GM12878 (cell line): ENCODE measurements around the gene ETNK2. TPM values are rescaled to one million over a fixed set of nuclear protein-coding genes. Genes with fewer than 3 reads are reported as not detected.

Source experiments
- ATAC-seq: fragments of 200-7000 bp; cut with Tn5 transposase; 3 replicates; pipeline ENCODE4 v1.9.1; 2020; ENCODE audit warnings: mild to moderate bottlenecking, moderate library complexity
- BruUV-seq: library from RNA; stranded (reverse); fragments of 400-500 nt; replicated peaks from 2 replicates; lab custom pipeline; 2021; lab: Mats Ljungman, UMichigan
- CTCF ChIA-PET: fragments of 300-600 bp; sonication (Branson Sonifier 250); formaldehyde crosslinking; extraction: SDS; loops from one replicate; lab custom pipeline; 2021; ENCODE audit warnings: inconsistent platforms; lab: Yijun Ruan, JAX
- POLR2A ChIA-PET: fragments of 350-600 bp; formaldehyde crosslinking; extraction: SDS; loops from one replicate; lab custom pipeline; 2021; ENCODE audit warnings: inconsistent platforms; lab: Charles Lee
- RAD21 ChIA-PET: fragments of 300-600 bp; sonication (Branson Sonifier 250); formaldehyde crosslinking; loops from one replicate; lab custom pipeline; 2023; ENCODE audit warnings: antibody characterized with exemption; ENCODE audit not compliant: unreplicated experiment; lab: Charles Lee
- SMC1A ChIA-PET: fragments of 300-600 bp; sonication (Branson Sonifier 250); formaldehyde crosslinking; loops from one replicate; lab custom pipeline; 2023; ENCODE audit not compliant: unreplicated experiment, uncharacterized antibody; lab: Charles Lee
- DNase-seq: peaks from one replicate; pipeline ENCODE4 v3.0.0-alpha.2; 2011; ENCODE audit warnings: low read depth, low spot score
- FAIRE-seq: peaks from 3 replicates; lab custom pipeline; 2011; peaks lifted over from hg19 to GRCh38; lab: Jason Lieb, UNC
- H2AFZ ChIP-seq: 2 replicates; pipeline ENCODE4 v1.6.0; 2011; ENCODE audit warnings: low read depth, low read length, control low read depth; ENCODE audit not compliant: control insufficient read depth
- H3K27ac ChIP-seq: 2 replicates; pipeline ENCODE4 v1.5.1; 2011; ENCODE audit warnings: control low read depth; ENCODE audit not compliant: control insufficient read depth, insufficient read depth
- H3K27me3 ChIP-seq, 2 experiments: replicated peaks in 1 of 2; 2 replicates each; pipeline versions ENCODE4 v1.6.0 to v1.6.1; 2011; ENCODE audit warnings: low read length in 1 of 2; ENCODE audit not compliant: control insufficient read depth in 2 of 2, insufficient read depth in 2 of 2
- H3K36me3 ChIP-seq, 2 experiments: 2 replicates each; pipeline ENCODE4 v1.5.1; 2011; ENCODE audit warnings: low read length in 1 of 2; ENCODE audit not compliant: control insufficient read depth in 2 of 2, insufficient read depth in 2 of 2
- H3K4me1 ChIP-seq: 2 replicates; pipeline ENCODE4 v1.6.1; 2011; ENCODE audit warnings: mild to moderate bottlenecking, low read length, moderate library complexity, mixed read lengths; ENCODE audit not compliant: control insufficient read depth, insufficient read depth
- H3K4me2 ChIP-seq: 2 replicates; pipeline ENCODE4 v1.6.0; 2011; ENCODE audit warnings: control low read depth; ENCODE audit not compliant: control insufficient read depth, insufficient read depth
- H3K4me3 ChIP-seq: fragments of 200-600 bp; sonication (generic); 2 replicates; pipeline ENCODE4 v1.5.1; 2016
- H3K79me2 ChIP-seq: 2 replicates; pipeline ENCODE4 v1.6.0; 2011; ENCODE audit warnings: low read length; ENCODE audit not compliant: control insufficient read depth, insufficient read depth
- H3K9ac ChIP-seq: 2 replicates; pipeline ENCODE4 v1.8.0; 2011; ENCODE audit warnings: low read length, control low read depth, mixed read lengths; ENCODE audit not compliant: control insufficient read depth, insufficient read depth
- H3K9me3 ChIP-seq: replicated peaks from 3 replicates; pipeline ENCODE4 v1.5.1; 2011; ENCODE audit warnings: mild to moderate bottlenecking, low read length; ENCODE audit not compliant: control insufficient read depth, insufficient read depth
- H4K20me1 ChIP-seq: 2 replicates; pipeline ENCODE4 v1.6.0; 2011; ENCODE audit not compliant: control insufficient read depth, insufficient read depth
- CHD4 ChIP-seq: fragments of 200-600 bp; sonication (generic); IDR thresholded peaks from 2 replicates; pipeline ENCODE4 v1.6.1; 2016; ENCODE audit warnings: mild to moderate bottlenecking
- MTA2 ChIP-seq: fragments of 450-650 bp; IDR thresholded peaks from 2 replicates; pipeline ENCODE4 v1.6.1; 2016; ENCODE audit warnings: low read depth, mild to moderate bottlenecking, moderate library complexity
- POLR2AphosphoS5 ChIP-seq: IDR thresholded peaks from 2 replicates; pipeline ENCODE4 v1.6.1; 2011; ENCODE audit warnings: mild to moderate bottlenecking, low read length, inconsistent platforms
- SIN3A ChIP-seq: IDR thresholded peaks from 2 replicates; pipeline ENCODE4 v1.6.1; 2012; ENCODE audit warnings: low read depth, low read length, improper control_type of control experiment
- SMAD1 ChIP-seq: fragments of 450-650 bp; IDR thresholded peaks from 2 replicates; pipeline ENCODE4 v1.6.1; 2018; ENCODE audit warnings: mild to moderate bottlenecking, low read depth; ENCODE audit not compliant: partially characterized antibody
- STAT3 ChIP-seq: IDR thresholded peaks from 2 replicates; pipeline ENCODE4 v1.6.1; 2011; ENCODE audit warnings: low read depth, low read length, improper control_type of control experiment
- TCF12 ChIP-seq: IDR thresholded peaks from 2 replicates; pipeline ENCODE4 v1.6.1; 2011; ENCODE audit warnings: low read depth, mild to moderate bottlenecking, low read length
- TCF3 ChIP-seq: IDR thresholded peaks from 2 replicates; pipeline ENCODE4 v1.6.1; 2012; ENCODE audit warnings: low read depth, mild to moderate bottlenecking, low read length, borderline replicate concordance; ENCODE audit not compliant: insufficient read depth
- WGBS: methylation state at CpG from one replicate; pipeline ENCODE4 v1.1.6; 2016; ENCODE audit warnings: low lambda C conversion rate; ENCODE audit not compliant: insufficient replicate concordance, insufficient coverage; ENCODE audit errors: missing lambda C conversion rate; 5-methylcytosine and 5-hydroxymethylcytosine counted together
- in situ Hi-C: fragments of 300-500 bp; cut with MboI; formaldehyde crosslinking; loops from 9 replicates; pipeline ENCODE4 v1.14.3; 2018; ENCODE audit warnings: mixed read lengths
- intact Hi-C: fragments of 100-400 bp; cut with micrococcal nuclease; formaldehyde crosslinking; loops from one replicate; pipeline ENCODE4 v1.14.2; 2022; ENCODE audit not compliant: unreplicated experiment
- polyA plus RNA-seq, 11 experiments: library from polyadenylated mRNA; depleted of rRNA in 4 of 11; unstranded in 6 of 11; stranded (reverse) in 5 of 11; fragments of >200 nt; fragmentation: Nextera tagmentation in 4 of 11; fragmentation: Illumina TruSeq in 1 of 11; extraction: Ambion mirVana in 4 of 11; extraction: Trizol in 1 of 11; gene quantifications; 1 replicate in 1 of 11; 2 replicates in 10 of 11; pipeline versions ENCODE4 v1.2.1 to v1.2.3, GENCODE V29; 2011 to 2016; ENCODE audit warnings: inconsistent platforms in 2 of 11, missing spikeins in 2 of 11, low read depth in 1 of 11
- total RNA-seq, 4 experiments: library from RNA; depleted of rRNA in 3 of 4; stranded (reverse); fragments of >200 nt in 3 of 4; fragmentation: Illumina TruSeq in 1 of 4; extraction: Trizol in 1 of 4; gene quantifications; 2 replicates each; pipeline versions ENCODE4 v1.2.1 to v1.2.3, GENCODE V29; 2013 to 2021
- TF ChIP-seq, protein P1 (sequence below): IDR thresholded peaks from 2 replicates; pipeline ENCODE4 v1.6.1; 2011; ENCODE audit warnings: low read depth, mild to moderate bottlenecking, low read length, moderate library complexity, borderline replicate concordance; ENCODE audit errors: extremely low read depth
- TF ChIP-seq, protein P2 (sequence below): fragments of 450-650 bp; IDR thresholded peaks from 2 replicates; pipeline ENCODE4 v1.6.1; 2017; ENCODE audit warnings: mild to moderate bottlenecking
- TF ChIP-seq, protein P3 (sequence below): IDR thresholded peaks from 2 replicates; pipeline ENCODE4 v1.6.1; 2011; ENCODE audit warnings: borderline replicate concordance, low read depth, mild to moderate bottlenecking, moderate library complexity, low read length; ENCODE audit not compliant: insufficient read depth, poor library complexity, severe bottlenecking

ETNK2 gene
- total and polyA plus RNA-seq, 10 of the 15 experiments (the other 5 are each of a cell fraction or from before 2014, with no cell fraction given), result 0.14 TPM; not detected in 9

DNA sequence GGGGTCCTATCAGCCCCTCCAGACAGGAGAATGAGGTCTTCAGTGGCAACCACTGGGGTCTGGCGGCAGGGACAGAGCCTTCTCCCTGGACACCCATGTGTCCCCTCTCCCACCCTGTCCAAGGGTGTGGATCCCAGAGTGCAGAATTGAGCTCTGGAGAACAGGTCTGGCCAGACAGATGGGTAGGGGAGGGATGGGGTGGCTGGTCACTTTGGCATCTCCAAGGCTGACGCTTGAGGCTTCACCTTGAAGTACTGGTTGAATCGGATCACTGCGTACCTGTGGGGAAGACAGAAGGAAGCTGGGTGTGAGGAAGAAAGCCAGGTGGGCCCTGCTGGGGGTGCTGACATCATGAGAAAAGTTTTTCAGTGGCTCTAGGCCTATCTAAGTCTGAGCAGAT, 19.9 kb downstream of the ETNK2 start:
- ChIA-PET RAD21 (interaction anchor here (0.7 to 1.8 kb wide), 2 partner anchors 259 to 272 kb away, joined by 3 to 6 read pairs; no protein-coding TSS in a partner anchor), POLR2A (no interaction called here), SMC1A (no interaction called here), CTCF (interaction anchor here (0.7 to 7.8 kb wide), 3 partner anchors 187 to 272 kb away, joined by 3 to 121 read pairs (median 102); partner anchors contain the start of gene SNRPE)
- no peak overlapping the region for H3K27ac ChIP-seq
- no peaks in the 10 kb centered on the region for H3K79me2 ChIP-seq
- H3K27me3 ChIP-seq, result no peaks in the 10 kb centered on the region; a peak in 2 of 4 replicates
- WGBS, result 14% methylated on average over 4 of the region's 4 CpGs
- H3K9me3 ChIP-seq, result no peaks in the 10 kb centered on the region
- FAIRE-seq (no peak), DNase-seq (no peak), ATAC-seq (no peak)
- H4K20me1 ChIP-seq, result no peaks in the 10 kb centered on the region
- BruUV-seq, result no TSS peak
- no peak overlapping the region for H3K9ac ChIP-seq
- TF ChIP-seq SIN3A, result no peak
- TF ChIP-seq CHD4, result no peak
- TF ChIP-seq TCF12, result no peak
- no peaks in the 10 kb centered on the region for H3K4me1 ChIP-seq
- intact Hi-C loops, result no loop called here
- H3K4me2 ChIP-seq, result no peak overlapping the region
- no peaks in the 10 kb centered on the region for H3K36me3 ChIP-seq
- in situ Hi-C loops, result no loop called here
- no peak overlapping the region for H2AFZ ChIP-seq
- no peak overlapping the region for H3K4me3 ChIP-seq

DNA sequence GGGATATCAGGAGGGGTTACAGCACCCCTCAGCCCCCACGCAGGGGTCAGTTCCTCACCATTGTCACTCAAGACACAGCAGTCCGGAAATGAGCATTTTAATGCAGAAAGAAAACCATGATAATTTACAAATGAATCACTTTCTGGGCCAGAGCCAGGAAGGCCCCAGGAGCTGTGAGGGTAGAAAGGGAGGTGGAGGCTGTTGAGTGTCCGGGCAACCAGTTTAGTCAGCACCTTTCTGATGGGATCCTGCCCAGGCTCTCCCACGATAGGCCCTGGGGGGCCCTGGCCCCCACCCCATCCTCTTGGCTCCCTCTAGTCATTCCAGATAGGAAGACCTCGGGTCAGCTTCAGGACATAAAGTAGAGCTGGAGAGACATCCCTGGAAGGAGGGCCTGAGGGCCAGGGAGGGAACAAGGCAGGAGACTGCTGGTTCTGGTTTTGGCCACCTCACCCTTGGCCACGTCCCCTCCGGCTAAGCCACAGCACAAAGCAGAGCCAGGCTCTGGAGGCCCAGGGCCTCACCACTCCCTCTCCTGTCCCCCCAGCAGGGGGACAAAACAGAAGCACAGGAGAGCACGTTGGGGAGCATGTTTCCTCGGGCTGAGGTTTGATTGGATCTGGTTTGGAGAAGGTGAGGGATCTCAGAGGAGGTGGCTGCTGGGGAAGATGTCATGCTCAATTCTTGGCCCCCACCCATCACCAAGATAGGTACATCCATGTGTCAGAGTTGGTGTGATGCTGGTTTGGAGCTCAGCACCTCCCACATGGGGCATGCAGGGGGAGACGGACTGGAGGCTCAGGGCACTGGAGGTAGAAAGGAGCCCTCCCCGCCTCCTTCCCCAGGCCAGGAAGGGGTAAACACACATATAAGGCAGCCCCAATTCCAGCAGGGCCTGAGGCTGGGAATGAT, 20.6 kb downstream of the ETNK2 start:
- no TSS peak for BruUV-seq
- ChIA-PET RAD21 (interaction anchor here (0.8 to 1.8 kb wide), 6 partner anchors 8 to 268 kb away, joined by 3 to 18 read pairs (median 3); no protein-coding TSS in a partner anchor), SMC1A (interaction anchor here (0.6 to 4.3 kb wide), 4 partner anchors 8 to 271 kb away, joined by 3 to 55 read pairs (median 20); partner anchors contain the start of gene SNRPE), POLR2A (interaction anchor here (0.6 to 0.8 kb wide), 2 partner anchors 25 to 198 kb away, joined by 3 to 5 read pairs; no protein-coding TSS in a partner anchor), CTCF (interaction anchor here (0.8 to 7.8 kb wide), 5 partner anchors 80 to 271 kb away, joined by 4 to 121 read pairs (median 4); partner anchors contain the start of gene SNRPE)
- no peak for FAIRE-seq
- DNase-seq, result no peak
- no peak overlapping the region for H3K4me2 ChIP-seq
- H3K79me2 ChIP-seq, result no peaks in the 10 kb centered on the region
- in situ Hi-C loops (no loop called here), intact Hi-C loops (no loop called here)
- ATAC-seq, result no peak
- no peaks in the 10 kb centered on the region for H3K4me1 ChIP-seq
- no peaks in the 10 kb centered on the region for H4K20me1 ChIP-seq
- H3K9me3 ChIP-seq, result no peaks in the 10 kb centered on the region
- no peak overlapping the region for H3K27ac ChIP-seq
- no peaks in the 10 kb centered on the region; a peak in 2 of 4 replicates for H3K27me3 ChIP-seq
- no peak overlapping the region for H3K4me3 ChIP-seq
- H3K9ac ChIP-seq, result no peak overlapping the region
- H2AFZ ChIP-seq, result no peak overlapping the region
- WGBS, result 4% methylated on average over 11 of the region's 11 CpGs
- H3K36me3 ChIP-seq, result no peaks in the 10 kb centered on the region
- TF ChIP-seq, protein P1, sequence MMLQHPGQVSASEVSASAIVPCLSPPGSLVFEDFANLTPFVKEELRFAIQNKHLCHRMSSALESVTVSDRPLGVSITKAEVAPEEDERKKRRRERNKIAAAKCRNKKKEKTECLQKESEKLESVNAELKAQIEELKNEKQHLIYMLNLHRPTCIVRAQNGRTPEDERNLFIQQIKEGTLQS, result no peak
- no peak for TF ChIP-seq POLR2AphosphoS5
- TF ChIP-seq TCF3, result no peak
- TF ChIP-seq MTA2, result no peak
- TF ChIP-seq, protein P2, sequence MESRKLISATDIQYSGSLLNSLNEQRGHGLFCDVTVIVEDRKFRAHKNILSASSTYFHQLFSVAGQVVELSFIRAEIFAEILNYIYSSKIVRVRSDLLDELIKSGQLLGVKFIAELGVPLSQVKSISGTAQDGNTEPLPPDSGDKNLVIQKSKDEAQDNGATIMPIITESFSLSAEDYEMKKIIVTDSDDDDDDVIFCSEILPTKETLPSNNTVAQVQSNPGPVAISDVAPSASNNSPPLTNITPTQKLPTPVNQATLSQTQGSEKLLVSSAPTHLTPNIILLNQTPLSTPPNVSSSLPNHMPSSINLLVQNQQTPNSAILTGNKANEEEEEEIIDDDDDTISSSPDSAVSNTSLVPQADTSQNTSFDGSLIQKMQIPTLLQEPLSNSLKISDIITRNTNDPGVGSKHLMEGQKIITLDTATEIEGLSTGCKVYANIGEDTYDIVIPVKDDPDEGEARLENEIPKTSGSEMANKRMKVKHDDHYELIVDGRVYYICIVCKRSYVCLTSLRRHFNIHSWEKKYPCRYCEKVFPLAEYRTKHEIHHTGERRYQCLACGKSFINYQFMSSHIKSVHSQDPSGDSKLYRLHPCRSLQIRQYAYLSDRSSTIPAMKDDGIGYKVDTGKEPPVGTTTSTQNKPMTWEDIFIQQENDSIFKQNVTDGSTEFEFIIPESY, result no peak
- TF ChIP-seq STAT3, result no peak
- TF ChIP-seq, protein P3, sequence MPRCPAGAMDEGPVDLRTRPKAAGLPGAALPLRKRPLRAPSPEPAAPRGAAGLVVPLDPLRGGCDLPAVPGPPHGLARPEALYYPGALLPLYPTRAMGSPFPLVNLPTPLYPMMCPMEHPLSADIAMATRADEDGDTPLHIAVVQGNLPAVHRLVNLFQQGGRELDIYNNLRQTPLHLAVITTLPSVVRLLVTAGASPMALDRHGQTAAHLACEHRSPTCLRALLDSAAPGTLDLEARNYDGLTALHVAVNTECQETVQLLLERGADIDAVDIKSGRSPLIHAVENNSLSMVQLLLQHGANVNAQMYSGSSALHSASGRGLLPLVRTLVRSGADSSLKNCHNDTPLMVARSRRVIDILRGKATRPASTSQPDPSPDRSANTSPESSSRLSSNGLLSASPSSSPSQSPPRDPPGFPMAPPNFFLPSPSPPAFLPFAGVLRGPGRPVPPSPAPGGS, result no peak
- no peak for TF ChIP-seq SMAD1
